ENCODE measurements around the gene IL20. TPM values are rescaled to one million over a fixed set of nuclear protein-coding genes. Genes with fewer than 3 reads are reported as not detected.
A peak's percentile ranks its signal among the peaks of the same experiment; 100 is the strongest.

Gene IL20
- total RNA-seq, 1 donor from 2014 or later, result not detected

GRCh38 chr1:206904423-206905142 is 39.2 kb downstream of the IL20 start:
- TF ChIP-seq, protein P1, sequence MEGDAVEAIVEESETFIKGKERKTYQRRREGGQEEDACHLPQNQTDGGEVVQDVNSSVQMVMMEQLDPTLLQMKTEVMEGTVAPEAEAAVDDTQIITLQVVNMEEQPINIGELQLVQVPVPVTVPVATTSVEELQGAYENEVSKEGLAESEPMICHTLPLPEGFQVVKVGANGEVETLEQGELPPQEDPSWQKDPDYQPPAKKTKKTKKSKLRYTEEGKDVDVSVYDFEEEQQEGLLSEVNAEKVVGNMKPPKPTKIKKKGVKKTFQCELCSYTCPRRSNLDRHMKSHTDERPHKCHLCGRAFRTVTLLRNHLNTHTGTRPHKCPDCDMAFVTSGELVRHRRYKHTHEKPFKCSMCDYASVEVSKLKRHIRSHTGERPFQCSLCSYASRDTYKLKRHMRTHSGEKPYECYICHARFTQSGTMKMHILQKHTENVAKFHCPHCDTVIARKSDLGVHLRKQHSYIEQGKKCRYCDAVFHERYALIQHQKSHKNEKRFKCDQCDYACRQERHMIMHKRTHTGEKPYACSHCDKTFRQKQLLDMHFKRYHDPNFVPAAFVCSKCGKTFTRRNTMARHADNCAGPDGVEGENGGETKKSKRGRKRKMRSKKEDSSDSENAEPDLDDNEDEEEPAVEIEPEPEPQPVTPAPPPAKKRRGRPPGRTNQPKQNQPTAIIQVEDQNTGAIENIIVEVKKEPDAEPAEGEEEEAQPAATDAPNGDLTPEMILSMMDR (IDR thresholded peaks at IDR 0.05), result no peak
- no peaks in the 10 kb centered on the region for H3K36me3 Mint-ChIP-seq (ENCODE audit: low read depth)
- H3K4me3 Mint-ChIP-seq (ENCODE audit: unreplicated experiment), result no peak overlapping the region
- no peaks in the 10 kb centered on the region for H3K9me3 Mint-ChIP-seq (ENCODE audit: low read depth)
- peaks cover 20% of the 10 kb centered on the region for H3K4me1 Mint-ChIP-seq (ENCODE audit: low read depth)
- no peak for DNase-seq (ENCODE audit: low spot score)
- H3K27me3 Mint-ChIP-seq (ENCODE audit: low read depth), result no peaks in the 10 kb centered on the region
- peak overlapping the region; percentile 77 for H3K27ac Mint-ChIP-seq (ENCODE audit: unreplicated experiment)

- H3K4me1 Mint-ChIP-seq (ENCODE audit: low read depth), result peaks cover 20% of the 10 kb centered on the region
- no peaks in the 10 kb centered on the region for H3K36me3 Mint-ChIP-seq (ENCODE audit: low read depth)
- H3K4me3 Mint-ChIP-seq (ENCODE audit: unreplicated experiment), result no peak overlapping the region
- peak overlapping the region; percentile 77 for H3K27ac Mint-ChIP-seq (ENCODE audit: unreplicated experiment)
- H3K27me3 Mint-ChIP-seq (ENCODE audit: low read depth), result peaks cover 2% of the 10 kb centered on the region
- DNase-seq (ENCODE audit: low spot score), result no peak
- TF ChIP-seq, protein P1 (IDR thresholded peaks at IDR 0.05), result no peak
- H3K9me3 Mint-ChIP-seq (ENCODE audit: low read depth), result no peaks in the 10 kb centered on the region
Measured at GRCh38 chr1:206905295-206906164, 40.1 kb downstream of the IL20 start.

- Mint-ChIP-seq H3K27me3 (ENCODE audit: low read depth) (peaks cover 2% of the 10 kb centered on the region), H3K36me3 (ENCODE audit: low read depth) (no peaks in the 10 kb centered on the region), H3K4me3 (ENCODE audit: unreplicated experiment) (no peak overlapping the region), H3K9me3 (ENCODE audit: low read depth) (no peaks in the 10 kb centered on the region), H3K4me1 (ENCODE audit: low read depth) (peaks cover 24% of the 10 kb centered on the region), H3K27ac (ENCODE audit: unreplicated experiment) (no peak overlapping the region)
- no peak for DNase-seq (ENCODE audit: low spot score)
- TF ChIP-seq, protein P1 (IDR thresholded peaks at IDR 0.05), result peak; percentile 37
Measured at GRCh38 chr1:206907304-206907991, 42.0 kb downstream of the IL20 start.

DNA sequence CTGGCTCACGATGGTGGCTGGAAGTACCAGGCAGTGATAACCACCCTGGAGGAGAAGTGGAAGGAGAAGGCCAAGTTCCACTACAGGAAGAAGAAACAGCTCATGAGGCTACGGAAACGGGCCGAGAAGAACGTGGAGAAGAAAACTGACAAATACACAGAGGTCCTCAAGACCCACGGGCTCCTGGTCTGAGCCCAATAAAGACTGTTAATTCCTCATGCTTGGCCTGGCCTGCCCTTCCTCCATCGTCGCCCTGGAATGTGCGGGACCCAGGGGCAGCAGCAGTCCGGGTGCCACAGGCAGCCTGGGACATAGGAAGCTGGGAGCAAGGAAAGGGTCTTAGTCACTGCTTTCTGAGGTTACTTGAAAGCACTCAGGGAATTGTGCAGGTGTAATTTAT is 42.6 kb downstream of the IL20 start:
- Mint-ChIP-seq H3K36me3 (ENCODE audit: low read depth) (no peaks in the 10 kb centered on the region), H3K27ac (ENCODE audit: unreplicated experiment) (no peak overlapping the region), H3K27me3 (ENCODE audit: low read depth) (peaks cover 7% of the 10 kb centered on the region), H3K4me3 (ENCODE audit: unreplicated experiment) (no peak overlapping the region), H3K4me1 (ENCODE audit: low read depth) (peaks cover 24% of the 10 kb centered on the region), H3K9me3 (ENCODE audit: low read depth) (no peaks in the 10 kb centered on the region)
- no peak for DNase-seq (ENCODE audit: low spot score)
- TF ChIP-seq, protein P1 (IDR thresholded peaks at IDR 0.05), result no peak
